GM18520 (cell line): ENCODE data around the gene KRTAP3-1.

ENCODE experiments used
- ATAC-seq: cut with Tn5 transposase; IDR thresholded peaks from one replicate; pipeline ENCODE4 v1.9.1; 2021; ENCODE audit not compliant: unreplicated experiment

Gene KRTAP3-1

DNA sequence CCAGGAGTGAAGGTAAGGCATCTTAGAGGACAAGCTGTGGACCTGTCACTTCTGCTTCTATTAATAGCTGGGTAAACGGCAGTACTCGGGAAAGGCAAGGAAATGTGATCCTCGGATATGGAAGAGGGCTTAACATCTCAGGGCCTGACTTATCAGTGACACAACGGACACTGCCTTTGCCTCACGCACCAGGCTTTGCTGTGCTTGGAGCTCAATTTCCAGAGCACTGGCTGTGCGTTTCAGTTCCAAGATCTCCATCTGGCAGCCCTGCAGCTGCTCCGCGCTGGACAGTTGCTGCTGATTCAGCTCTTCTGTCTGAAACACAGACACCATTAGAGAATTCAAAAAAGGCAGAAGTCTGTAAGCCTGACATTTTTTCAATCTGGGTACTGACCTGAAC lies 28.3 kb downstream of the KRTAP3-1 start:
- no peak for ATAC-seq

- ATAC-seq: no peak
These were observed 28.8 kb downstream of the KRTAP3-1 start for GRCh38 chr17:40980117-40980516.

GRCh38 chr17:40978575-40979151 lies 30.3 kb downstream of the KRTAP3-1 start:
- ATAC-seq: no peak

- ATAC-seq: no peak
These were observed 33.4 kb downstream of the KRTAP3-1 start for GRCh38 chr17:40975516-40975915.

DNA sequence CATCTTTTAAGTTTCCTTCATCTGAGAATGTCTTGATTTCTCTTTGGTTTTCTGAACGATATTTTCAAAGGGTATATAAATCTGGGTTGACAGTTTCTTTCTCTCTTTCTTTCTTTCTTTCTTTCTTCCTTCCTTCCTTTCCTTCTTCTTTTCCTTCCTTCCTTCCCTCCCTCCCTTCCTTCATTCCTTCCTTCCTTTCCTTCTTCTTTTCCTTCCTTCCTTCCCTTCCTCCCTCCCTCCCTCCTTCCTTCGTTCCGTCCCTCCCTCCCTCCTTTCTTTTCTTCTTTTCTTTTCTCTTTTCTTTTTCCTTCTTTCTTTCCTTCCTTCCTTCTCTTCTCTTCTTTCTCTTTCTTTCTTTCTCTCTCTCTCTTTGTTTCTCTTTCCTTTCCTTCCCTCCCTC lies 34.6 kb downstream of the KRTAP3-1 start:
- ATAC-seq: no peak

DNA sequence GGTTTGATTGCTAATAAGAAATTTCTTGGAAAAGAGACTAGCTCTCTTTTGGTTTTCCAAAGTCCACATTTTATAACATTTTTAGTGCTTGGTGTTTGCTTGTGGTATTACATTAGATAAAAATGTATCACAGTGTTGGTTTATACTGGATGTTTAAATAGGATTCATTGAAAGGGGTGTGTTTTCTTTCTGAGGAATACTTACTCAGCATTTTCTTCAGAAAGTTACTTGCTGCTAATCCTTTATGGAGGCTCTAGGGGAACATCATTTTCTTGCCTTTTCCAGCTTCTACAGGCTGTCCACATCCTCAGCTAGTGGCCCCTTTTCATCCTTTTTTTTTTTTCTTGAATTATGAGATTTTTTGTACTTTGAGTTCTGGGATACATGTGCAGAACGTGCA lies 41.3 kb downstream of the KRTAP3-1 start:
- no peak for ATAC-seq

- no peak for ATAC-seq
These were observed 42.1 kb downstream of the KRTAP3-1 start, which contains the start of gene KRT39 for GRCh38 chr17:40966848-40967247. Gene KRT39 (minus strand): TSS chr17:40966948. CDS start chr17:40966856, 92 bp downstream.

GRCh38 chr17:40963838-40964237 lies 45.1 kb downstream of the KRTAP3-1 start:
- ATAC-seq: no peak

DNA sequence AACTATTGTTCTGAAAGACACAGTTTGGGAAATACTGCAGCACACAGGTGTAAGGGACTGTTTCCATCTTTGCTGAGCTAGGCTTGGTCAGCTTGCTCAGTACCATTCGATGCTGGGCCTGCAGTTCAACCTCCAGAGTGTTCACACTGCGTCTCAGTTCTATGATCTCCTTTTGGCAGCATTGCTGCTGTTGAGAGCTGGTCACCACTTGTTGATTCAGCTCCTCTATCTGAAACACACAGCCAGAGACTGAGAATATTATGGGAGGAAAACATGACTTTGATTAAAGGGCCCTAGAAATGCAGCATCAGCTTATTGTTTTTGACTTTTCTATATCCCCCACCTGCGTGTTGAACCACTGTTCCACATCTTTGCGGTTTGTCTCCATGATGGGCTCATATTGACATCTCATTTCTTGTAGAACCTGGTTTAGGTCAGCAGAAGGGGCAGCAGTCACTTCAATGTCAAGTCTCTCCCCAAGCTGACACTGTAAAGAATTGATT lies 46.8 kb downstream of the KRTAP3-1 start:
- ATAC-seq: no peak

- no peak for ATAC-seq
These were observed 47.3 kb downstream of the KRTAP3-1 start for GRCh38 chr17:40961591-40961990.

DNA sequence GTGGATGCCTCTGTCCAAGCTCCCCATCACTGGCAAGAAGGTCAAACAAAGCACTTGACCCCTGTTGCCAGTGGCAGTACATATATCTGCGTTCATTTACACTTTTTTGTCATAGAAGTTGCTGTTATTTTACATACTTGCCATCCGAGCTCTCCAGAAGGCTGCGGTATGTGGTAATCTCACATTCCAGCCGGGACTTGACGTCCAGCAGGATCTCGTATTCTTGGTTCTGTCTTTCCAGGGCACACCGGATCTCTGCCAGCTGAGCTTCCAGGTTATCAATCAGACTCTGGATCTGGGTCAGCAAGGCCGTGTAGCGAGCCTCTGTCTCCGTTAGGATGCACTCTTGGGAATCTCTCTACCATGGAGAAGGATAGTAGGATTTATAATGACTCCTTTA lies 48.8 kb downstream of the KRTAP3-1 start:
- ATAC-seq: no peak
